ENCODE data around the gene SORL1. TPM values are rescaled to one million over a fixed set of nuclear protein-coding genes. Genes with fewer than 3 reads are reported as not detected.

SORL1 gene
- total RNA-seq, 1 experiment from 2014 or later = 68.3 TPM

DNA sequence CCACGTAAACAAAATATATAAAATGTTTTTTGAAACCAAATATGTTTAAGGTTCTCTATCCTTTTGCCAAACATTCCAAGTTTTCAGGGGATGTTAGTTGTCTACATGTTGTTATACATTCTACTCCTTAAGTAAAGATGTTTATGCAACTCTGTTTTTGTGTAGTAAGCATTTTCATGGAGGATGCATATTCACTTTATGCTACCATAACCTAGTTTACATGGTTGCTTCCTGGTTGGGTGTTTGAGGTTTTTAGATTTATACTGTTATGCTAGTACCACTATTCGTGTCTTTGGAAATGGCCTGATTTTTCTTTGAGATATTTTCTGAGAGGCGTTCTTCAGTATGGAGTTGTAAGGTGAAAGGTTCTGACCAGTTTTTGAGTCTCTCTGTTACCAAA, 131.7 kb downstream of the SORL1 start:
- peaks cover 13 to 14% of the 10 kb centered on the region in 2 experiments for H3K9me3 Mint-ChIP-seq

More for the DNA sequence above, 131.7 kb downstream of the SORL1 start:
- Histone ChIP-seq H3K27ac (ENCODE audit: insufficient read length, low read depth, low read length) (no peak overlapping the region), H2AFZ (ENCODE audit: low read length) (no peak overlapping the region), H3K4me2 (ENCODE audit: insufficient read depth, insufficient read length, low read length) (no peak overlapping the region), H3K4me1 (ENCODE audit: insufficient read depth, low read length) (no peaks in the 10 kb centered on the region), H3K18ac (ENCODE audit: insufficient read length, low read depth, low read length) (no peak overlapping the region), H2BK120ac (ENCODE audit: low read depth, low read length, poor library complexity, severe bottlenecking) (no peak overlapping the region), H3K23me2 (ENCODE audit: insufficient read length, low read depth, low read length, poor library complexity, severe bottlenecking) (no peaks in the 10 kb centered on the region), H3K9ac (ENCODE audit: extremely low read depth, insufficient read length, low read length) (no peak overlapping the region), H2AK5ac (ENCODE audit: insufficient read length, low read length) (no peak overlapping the region), H2BK20ac (ENCODE audit: low read depth, low read length, poor library complexity, severe bottlenecking) (no peak overlapping the region), H2BK5ac (ENCODE audit: insufficient read length, low read length) (no peak overlapping the region), H3K4ac (ENCODE audit: low read depth, low read length) (no peak overlapping the region), H4K8ac (replicated peaks; ENCODE audit: insufficient read length, low read depth, low read length) (no peak overlapping the region), H3K9me3 (ENCODE audit: control insufficient read depth, low read depth, low read length) (peaks cover 3% of the 10 kb centered on the region), H2BK15ac (ENCODE audit: low read depth, low read length) (no peak overlapping the region), H3K14ac (ENCODE audit: insufficient read depth, low read length) (no peak overlapping the region), H2BK12ac (ENCODE audit: insufficient read length, low read depth, low read length) (no peak overlapping the region), H3K23ac (ENCODE audit: insufficient read length, low read depth, low read length) (no peak overlapping the region), H4K5ac (ENCODE audit: insufficient read length, low read depth, low read length) (no peak overlapping the region), H3K27me3 (ENCODE audit: insufficient read depth, low read length) (no peaks in the 10 kb centered on the region), H3K79me2 (ENCODE audit: insufficient read depth, low read length) (no peaks in the 10 kb centered on the region), H4K20me1 (ENCODE audit: control insufficient read depth, insufficient read depth, insufficient read length) (no peaks in the 10 kb centered on the region), H3K56ac (ENCODE audit: insufficient read length, low read depth, low read length) (no peak overlapping the region), H4K91ac (ENCODE audit: insufficient read length, low read depth, low read length) (no peak overlapping the region), H3K79me1 (ENCODE audit: insufficient read depth, low read depth, low read length, poor library complexity, severe bottlenecking) (no peaks in the 10 kb centered on the region), H3T11ph (ENCODE audit: low read length) (no peak overlapping the region)
- DNase-seq = no peak
- Mint-ChIP-seq H3K4me3 (no peak overlapping the region), H3K4me1 (no peaks in the 10 kb centered on the region), H3K27ac (peak overlapping the region in 2 of 3 experiments; percentile 6 to 44; a peak in 1 of 7 replicates), H3K27me3 (ENCODE audit: low read depth) (no peaks in the 10 kb centered on the region), H3K36me3 (ENCODE audit: insufficient read depth in 1 of 3, low read depth in 3 of 3) (peaks cover 43 to 84% (median 79%) of the 10 kb centered on the region in 3 experiments)
- TF ChIP-seq, protein P1, sequence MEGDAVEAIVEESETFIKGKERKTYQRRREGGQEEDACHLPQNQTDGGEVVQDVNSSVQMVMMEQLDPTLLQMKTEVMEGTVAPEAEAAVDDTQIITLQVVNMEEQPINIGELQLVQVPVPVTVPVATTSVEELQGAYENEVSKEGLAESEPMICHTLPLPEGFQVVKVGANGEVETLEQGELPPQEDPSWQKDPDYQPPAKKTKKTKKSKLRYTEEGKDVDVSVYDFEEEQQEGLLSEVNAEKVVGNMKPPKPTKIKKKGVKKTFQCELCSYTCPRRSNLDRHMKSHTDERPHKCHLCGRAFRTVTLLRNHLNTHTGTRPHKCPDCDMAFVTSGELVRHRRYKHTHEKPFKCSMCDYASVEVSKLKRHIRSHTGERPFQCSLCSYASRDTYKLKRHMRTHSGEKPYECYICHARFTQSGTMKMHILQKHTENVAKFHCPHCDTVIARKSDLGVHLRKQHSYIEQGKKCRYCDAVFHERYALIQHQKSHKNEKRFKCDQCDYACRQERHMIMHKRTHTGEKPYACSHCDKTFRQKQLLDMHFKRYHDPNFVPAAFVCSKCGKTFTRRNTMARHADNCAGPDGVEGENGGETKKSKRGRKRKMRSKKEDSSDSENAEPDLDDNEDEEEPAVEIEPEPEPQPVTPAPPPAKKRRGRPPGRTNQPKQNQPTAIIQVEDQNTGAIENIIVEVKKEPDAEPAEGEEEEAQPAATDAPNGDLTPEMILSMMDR (conservative IDR thresholded peaks at IDR 0.05) = no peak
- WGBS (ENCODE audit: extremely low coverage, insufficient read length, low lambda C conversion rate) = no CpG with 5 or more reads among the region's 3 CpGs

Measured in H9 (cell line).